GM23338 (cell line): Measurements from ENCODE around the gene JDP2. TPM values are rescaled to one million over a fixed set of nuclear protein-coding genes. Genes with fewer than 3 reads are reported as not detected.

Experiments
- ATAC-seq: fragments of 200-7000 bp; cut with Tn5 transposase; 3 replicates; pipeline ENCODE4 v1.9.1; 2020
- DNase-seq: peaks from one replicate; pipeline ENCODE4 v3.0.0-alpha.2; 2015; ENCODE audit warnings: low spot score
- H2AFZ ChIP-seq: fragments of 200-600 bp; sonication (generic); 2 replicates; pipeline ENCODE4 v1.8.0; 2016; ENCODE audit warnings: antibody characterized with exemption, mild to moderate bottlenecking, moderate library complexity
- H3F3A ChIP-seq: fragments of 200-600 bp; sonication (generic); replicated peaks from 2 replicates; pipeline ENCODE4 v1.8.0; 2017; ENCODE audit warnings: antibody characterized with exemption, mixed run types, low read depth
- H3K27ac ChIP-seq: fragments of 200-600 bp; sonication (generic); 2 replicates; pipeline ENCODE4 v1.6.1; 2016; ENCODE audit warnings: low read depth
- H3K27me3 ChIP-seq: fragments of 200-600 bp; sonication (generic); 2 replicates; pipeline ENCODE4 v1.8.0; 2016; ENCODE audit warnings: mild to moderate bottlenecking, mixed run types, moderate library complexity; ENCODE audit not compliant: insufficient read depth
- H3K36me3 ChIP-seq: fragments of 200-600 bp; sonication (generic); 2 replicates; pipeline ENCODE4 v1.8.0; 2016; ENCODE audit warnings: mild to moderate bottlenecking; ENCODE audit not compliant: insufficient read depth
- H3K4me1 ChIP-seq: fragments of 200-600 bp; sonication (generic); 2 replicates; pipeline ENCODE4 v1.8.0; 2016; ENCODE audit warnings: mild to moderate bottlenecking, moderate library complexity; ENCODE audit not compliant: insufficient read depth
- H3K4me2 ChIP-seq: fragments of 200-600 bp; sonication (generic); 2 replicates; pipeline ENCODE4 v1.7.1; 2017; ENCODE audit warnings: mixed run types
- H3K4me3 ChIP-seq: fragments of 200-600 bp; sonication (generic); 2 replicates; pipeline ENCODE4 v1.6.1; 2016; ENCODE audit warnings: mixed run types
- H3K79me2 ChIP-seq: fragments of 200-600 bp; sonication (generic); replicated peaks from 2 replicates; pipeline ENCODE4 v1.8.0; 2017; ENCODE audit warnings: mild to moderate bottlenecking; ENCODE audit not compliant: insufficient read depth
- H3K9me2 ChIP-seq: fragments of 200-600 bp; sonication (generic); 2 replicates; pipeline ENCODE4 v1.8.0; 2017; ENCODE audit not compliant: insufficient read depth
- H4K20me1 ChIP-seq: fragments of 200-600 bp; sonication (generic); replicated peaks from 2 replicates; pipeline ENCODE4 v1.8.0; 2017; ENCODE audit warnings: mild to moderate bottlenecking; ENCODE audit not compliant: insufficient read depth
- H3K27ac Mint-ChIP-seq: 2 replicates; pipeline ENCODE4 v1.8.0; 2020; ENCODE audit warnings: inconsistent platforms, mild to moderate bottlenecking, moderate library complexity, mixed read lengths
- H3K27me3 Mint-ChIP-seq: 3 replicates; pipeline ENCODE4 v1.8.0; 2022; ENCODE audit warnings: low read depth, mild to moderate bottlenecking, moderate library complexity, mixed read lengths, inconsistent platforms; ENCODE audit not compliant: insufficient read depth, poor library complexity
- H3K36me3 Mint-ChIP-seq: 3 replicates; pipeline ENCODE4 v1.8.0; 2021; ENCODE audit warnings: low read depth, mild to moderate bottlenecking, inconsistent platforms, moderate library complexity, mixed read lengths
- H3K4me1 Mint-ChIP-seq: 3 replicates; pipeline ENCODE4 v1.8.0; 2020; ENCODE audit warnings: mild to moderate bottlenecking, inconsistent platforms, mixed read lengths
- H3K4me3 Mint-ChIP-seq: 3 replicates; pipeline ENCODE4 v1.8.0; 2021; ENCODE audit warnings: moderate library complexity, mild to moderate bottlenecking, inconsistent platforms, mixed read lengths
- H3K9me3 Mint-ChIP-seq: 3 replicates; pipeline ENCODE4 v1.8.0; 2020; ENCODE audit warnings: moderate library complexity, mild to moderate bottlenecking, inconsistent platforms, mixed read lengths
- ETS1 ChIP-seq: IDR thresholded peaks from 2 replicates; pipeline ENCODE4 v1.6.1; 2016; ENCODE audit warnings: antibody characterized with exemption
- NANOG ChIP-seq: IDR thresholded peaks from 2 replicates; pipeline ENCODE4 v1.6.1; 2016; ENCODE audit warnings: antibody characterized with exemption, borderline replicate concordance
- REST ChIP-seq: IDR thresholded peaks from one replicate; pipeline ENCODE4 v1.6.1; 2018; ENCODE audit warnings: antibody characterized with exemption; ENCODE audit not compliant: unreplicated experiment
- STAT1 ChIP-seq: IDR thresholded peaks from one replicate; pipeline ENCODE4 v1.6.1; 2016; ENCODE audit warnings: antibody characterized with exemption; ENCODE audit not compliant: unreplicated experiment
- ZNF331 ChIP-seq: fragments of 250-450 bp; sonication (Bioruptor Pico); IDR thresholded peaks from 2 replicates; pipeline ENCODE4 v1.5.0; 2020; ENCODE audit warnings: low read depth, mild to moderate bottlenecking, moderate library complexity
- ZNF462 ChIP-seq: fragments of 250-450 bp; sonication (Bioruptor Pico); IDR thresholded peaks from 2 replicates; pipeline ENCODE4 v1.5.0; 2020; ENCODE audit warnings: mild to moderate bottlenecking, moderate library complexity
- polyA plus RNA-seq: library from polyadenylated mRNA; unstranded; fragments of >200 nt; fragmentation: Nextera tagmentation; extraction: Ambion mirVana; gene quantifications from 2 replicates; pipeline ENCODE4 v1.2.1, GENCODE V29; 2016
- total RNA-seq: library from RNA; depleted of rRNA; stranded (reverse); fragments of >200 nt; shearing (Covaris generic); gene quantifications from 2 replicates; pipeline ENCODE4 v1.2.3, GENCODE V29; 2014
- TF ChIP-seq, protein P1 (sequence below), 2 experiments: fragments of 200-600 bp in 1 of 2; sonication (generic) in 1 of 2; conservative IDR thresholded peaks; 2 replicates each; pipeline versions ENCODE4 v1.5.1 to v1.6.1; 2016 to 2017; ENCODE audit warnings: antibody characterized with exemption in 2 of 2, low read depth in 2 of 2, mild to moderate bottlenecking in 2 of 2, moderate library complexity in 1 of 2

The JDP2 gene
- total and polyA plus RNA-seq, 2 experiments from 2014 or later: 12.5 to 38.9 TPM

DNA sequence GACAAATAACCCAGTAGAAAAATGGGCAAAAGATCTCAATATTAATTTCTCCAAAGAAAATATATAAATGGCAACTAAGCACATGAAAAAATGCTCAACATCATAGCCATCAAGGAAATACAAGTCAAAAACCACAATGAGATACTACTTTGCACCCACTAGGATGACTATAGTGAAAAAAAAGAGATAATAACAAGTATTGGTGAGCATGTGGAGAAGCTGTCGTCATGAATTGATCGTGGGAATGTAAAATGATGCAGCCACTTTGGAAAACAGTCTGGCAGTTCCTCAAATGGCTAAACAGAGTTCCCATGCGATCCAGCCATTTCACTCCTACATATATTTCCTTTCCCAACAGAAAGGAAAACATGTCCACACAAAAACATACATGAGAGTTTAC, 18.1 kb downstream of the JDP2 start:
- no peak for DNase-seq
- TF ChIP-seq ETS1: no peak
- no peak for TF ChIP-seq STAT1
- TF ChIP-seq ZNF462: no peak
- TF ChIP-seq, protein P1, sequence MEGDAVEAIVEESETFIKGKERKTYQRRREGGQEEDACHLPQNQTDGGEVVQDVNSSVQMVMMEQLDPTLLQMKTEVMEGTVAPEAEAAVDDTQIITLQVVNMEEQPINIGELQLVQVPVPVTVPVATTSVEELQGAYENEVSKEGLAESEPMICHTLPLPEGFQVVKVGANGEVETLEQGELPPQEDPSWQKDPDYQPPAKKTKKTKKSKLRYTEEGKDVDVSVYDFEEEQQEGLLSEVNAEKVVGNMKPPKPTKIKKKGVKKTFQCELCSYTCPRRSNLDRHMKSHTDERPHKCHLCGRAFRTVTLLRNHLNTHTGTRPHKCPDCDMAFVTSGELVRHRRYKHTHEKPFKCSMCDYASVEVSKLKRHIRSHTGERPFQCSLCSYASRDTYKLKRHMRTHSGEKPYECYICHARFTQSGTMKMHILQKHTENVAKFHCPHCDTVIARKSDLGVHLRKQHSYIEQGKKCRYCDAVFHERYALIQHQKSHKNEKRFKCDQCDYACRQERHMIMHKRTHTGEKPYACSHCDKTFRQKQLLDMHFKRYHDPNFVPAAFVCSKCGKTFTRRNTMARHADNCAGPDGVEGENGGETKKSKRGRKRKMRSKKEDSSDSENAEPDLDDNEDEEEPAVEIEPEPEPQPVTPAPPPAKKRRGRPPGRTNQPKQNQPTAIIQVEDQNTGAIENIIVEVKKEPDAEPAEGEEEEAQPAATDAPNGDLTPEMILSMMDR (conservative IDR thresholded peaks at IDR 0.05; ENCODE audit: low read depth in 2 of 2): no peak
- no peak for TF ChIP-seq REST
- TF ChIP-seq ZNF331 (CRISPR knock-in tag): no peak
- TF ChIP-seq NANOG: no peak

More for the DNA sequence above, 18.1 kb downstream of the JDP2 start:
- Mint-ChIP-seq H3K27me3 (peaks cover 4% of the 10 kb centered on the region), H3K36me3 (peaks cover 39% of the 10 kb centered on the region), H3K27ac (no peak overlapping the region), H3K4me3 (no peak overlapping the region), H3K9me3 (no peaks in the 10 kb centered on the region), H3K4me1 (peaks cover 27% of the 10 kb centered on the region)
- H4K20me1 ChIP-seq: peaks cover 6% of the 10 kb centered on the region
- H3K79me2 ChIP-seq: peaks cover 60% of the 10 kb centered on the region
- no peak overlapping the region for H3K27ac ChIP-seq
- H3K4me1 ChIP-seq: peaks cover 13% of the 10 kb centered on the region; the same call in 1 of the 2 replicates
- H3K27me3 ChIP-seq: no peaks in the 10 kb centered on the region
- H3K36me3 ChIP-seq: no peaks in the 10 kb centered on the region; the same call in none of the 2 replicates
- no peaks in the 10 kb centered on the region for H3F3A ChIP-seq
- no peak overlapping the region for H2AFZ ChIP-seq
- ATAC-seq: no peak
- no peaks in the 10 kb centered on the region for H3K9me2 ChIP-seq
- H3K4me3 ChIP-seq: no peak overlapping the region
- H3K4me2 ChIP-seq: no peak overlapping the region
